ENCODE data around the gene C2orf68.
"Not testable (repeated sequence)": the region's sequence is repeated elsewhere in the genome, so short reads cannot be mapped to it uniquely, and the experiment has no call there.

Gene C2orf68

DNA sequence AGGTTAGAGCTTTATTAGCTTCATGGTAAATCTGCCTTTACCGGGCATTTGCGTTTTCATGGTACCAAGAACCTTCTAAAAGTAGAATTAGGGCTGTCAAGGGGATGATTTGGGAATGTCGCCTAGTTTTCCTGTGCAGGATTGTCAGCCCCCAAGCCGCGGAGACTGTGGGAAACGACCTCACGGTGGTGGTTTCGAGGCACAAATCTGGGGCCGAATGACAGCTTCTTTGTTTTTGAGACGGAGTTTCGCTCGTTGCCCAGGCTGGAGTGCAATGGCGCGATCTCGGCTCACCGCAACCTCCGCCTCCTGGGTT, 3.5 kb upstream of the C2orf68 start:
- Mint-ChIP-seq H3K27ac (peak overlapping the region in 1 of 2 donors; percentile 92), H3K4me3 (no peak overlapping the region), H3K9me3 (no peaks in the 10 kb centered on the region), H3K36me3 (ENCODE audit: insufficient read depth) (peaks cover 51% of the 10 kb centered on the region), H3K27me3 (no peaks in the 10 kb centered on the region), H3K4me1 (ENCODE audit: low read depth in 2 of 2) (peaks cover 13 to 14% of the 10 kb centered on the region in 2 donors)
- ATAC-seq (replicated peaks): no peak
- DNase-seq: no peak

DNA sequence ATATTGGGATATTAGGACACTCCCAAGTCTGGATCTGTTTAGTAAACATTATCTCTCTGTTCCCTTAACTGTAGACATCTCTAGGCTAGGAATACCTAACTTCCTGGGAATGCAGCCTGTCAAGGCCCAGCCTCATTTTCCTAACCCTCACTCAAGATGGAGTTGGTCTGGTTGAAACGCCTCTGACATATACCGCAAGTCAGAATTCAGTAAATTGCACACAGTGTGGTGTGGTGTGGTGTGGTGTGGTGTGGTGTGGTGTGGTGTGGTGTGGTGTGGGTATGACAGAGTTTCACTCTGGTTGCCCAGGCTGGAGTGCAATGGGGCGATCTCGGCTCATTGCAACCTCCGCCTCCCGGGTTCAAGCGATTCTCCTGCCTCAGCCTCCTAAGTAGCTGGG, 2.9 kb upstream of the C2orf68 start:
- not testable (repeated sequence) for ATAC-seq (replicated peaks); DNase-seq; H3K27ac Mint-ChIP-seq; H3K27me3 Mint-ChIP-seq; H3K4me3 Mint-ChIP-seq; H3K9me3 Mint-ChIP-seq
- H3K36me3 Mint-ChIP-seq (ENCODE audit: insufficient read depth): peaks cover 47% of the 10 kb centered on the region
- peaks cover 16 to 18% of the 10 kb centered on the region in 2 donors for H3K4me1 Mint-ChIP-seq (ENCODE audit: low read depth in 2 of 2)

DNA sequence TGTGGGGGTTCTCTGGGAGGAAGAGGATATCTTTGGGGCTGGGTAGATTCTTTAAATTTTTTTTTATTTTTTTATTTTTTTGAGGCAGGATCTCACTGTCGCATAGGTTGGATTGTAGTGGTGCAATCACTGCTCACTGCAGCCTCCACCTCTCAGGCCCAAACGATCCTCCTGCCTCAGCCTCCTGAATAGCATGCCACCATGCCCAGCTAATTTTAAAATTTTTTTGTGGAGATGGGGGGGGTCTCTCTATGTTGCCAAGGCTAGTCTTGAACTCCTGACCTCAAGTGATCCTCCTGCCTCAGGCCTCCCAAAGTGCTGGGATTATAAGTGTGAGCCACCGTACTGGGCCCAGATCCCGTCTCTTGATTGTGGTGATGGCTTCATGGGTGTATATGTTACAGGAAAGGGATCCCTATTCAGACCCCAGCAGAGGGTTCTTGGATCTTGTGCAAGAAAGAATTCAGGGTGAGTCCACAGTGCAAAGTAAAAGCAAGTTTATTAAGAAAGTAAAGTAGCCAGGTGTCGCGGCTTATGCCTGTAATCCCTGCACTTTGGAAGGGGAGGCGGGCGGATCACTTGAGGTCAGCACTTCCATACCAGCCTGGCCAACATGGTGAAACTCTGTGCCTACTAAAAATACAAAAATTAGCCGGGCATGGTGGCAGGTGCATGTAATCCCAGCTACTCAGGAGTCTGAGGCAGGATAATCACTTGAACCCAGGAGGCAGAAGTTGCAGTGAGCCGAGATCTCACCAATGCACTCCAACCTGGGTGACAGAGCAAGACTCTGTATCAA, 2.0 kb upstream of the C2orf68 start:
- Mint-ChIP-seq H3K4me1 (ENCODE audit: low read depth in 2 of 2) (peaks cover 19% of the 10 kb centered on the region in 2 donors), H3K9me3 (no peaks in the 10 kb centered on the region), H3K4me3 (no peak overlapping the region), H3K36me3 (ENCODE audit: insufficient read depth) (peaks cover 47% of the 10 kb centered on the region), H3K27me3 (no peaks in the 10 kb centered on the region), H3K27ac (no peak overlapping the region)
- DNase-seq (no peak), ATAC-seq (replicated peaks) (no peak)

DNA sequence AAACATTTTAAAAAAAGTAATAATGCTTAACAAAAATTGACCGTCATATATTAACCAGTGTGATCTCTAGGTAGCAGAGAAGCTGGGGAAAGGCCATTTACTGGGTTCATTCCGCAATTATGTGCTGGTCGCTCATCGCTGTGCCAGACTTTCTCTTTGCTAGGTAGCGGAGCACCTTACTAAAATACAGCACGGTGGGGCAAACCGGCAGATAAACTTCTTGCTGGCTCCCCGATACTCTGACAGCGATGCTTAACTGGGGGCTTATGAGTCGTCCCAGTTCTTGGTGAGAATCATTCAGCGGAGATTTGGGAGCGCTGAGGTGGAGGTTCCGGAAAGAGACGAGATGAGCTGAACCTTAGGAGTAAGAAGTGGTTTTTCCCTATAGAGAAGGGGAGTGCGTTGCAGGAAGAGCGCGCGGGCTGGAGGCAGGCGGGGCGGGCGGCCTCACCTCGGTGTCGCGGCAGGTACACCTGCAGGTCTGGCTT, 605 bp downstream of the C2orf68 start:
- peak overlapping the region; percentile 79 to 91 for H3K27ac Mint-ChIP-seq
- no peaks in the 10 kb centered on the region for H3K27me3 Mint-ChIP-seq
- ATAC-seq (replicated peaks) (no peak), DNase-seq (no peak)
- H3K4me3 Mint-ChIP-seq: peak overlapping the region; percentile 90 to 97
- H3K9me3 Mint-ChIP-seq: no peaks in the 10 kb centered on the region
- peaks cover 20 to 25% of the 10 kb centered on the region in 2 donors for H3K4me1 Mint-ChIP-seq (ENCODE audit: low read depth in 2 of 2)
- H3K36me3 Mint-ChIP-seq (ENCODE audit: insufficient read depth): peaks cover 41% of the 10 kb centered on the region

DNA sequence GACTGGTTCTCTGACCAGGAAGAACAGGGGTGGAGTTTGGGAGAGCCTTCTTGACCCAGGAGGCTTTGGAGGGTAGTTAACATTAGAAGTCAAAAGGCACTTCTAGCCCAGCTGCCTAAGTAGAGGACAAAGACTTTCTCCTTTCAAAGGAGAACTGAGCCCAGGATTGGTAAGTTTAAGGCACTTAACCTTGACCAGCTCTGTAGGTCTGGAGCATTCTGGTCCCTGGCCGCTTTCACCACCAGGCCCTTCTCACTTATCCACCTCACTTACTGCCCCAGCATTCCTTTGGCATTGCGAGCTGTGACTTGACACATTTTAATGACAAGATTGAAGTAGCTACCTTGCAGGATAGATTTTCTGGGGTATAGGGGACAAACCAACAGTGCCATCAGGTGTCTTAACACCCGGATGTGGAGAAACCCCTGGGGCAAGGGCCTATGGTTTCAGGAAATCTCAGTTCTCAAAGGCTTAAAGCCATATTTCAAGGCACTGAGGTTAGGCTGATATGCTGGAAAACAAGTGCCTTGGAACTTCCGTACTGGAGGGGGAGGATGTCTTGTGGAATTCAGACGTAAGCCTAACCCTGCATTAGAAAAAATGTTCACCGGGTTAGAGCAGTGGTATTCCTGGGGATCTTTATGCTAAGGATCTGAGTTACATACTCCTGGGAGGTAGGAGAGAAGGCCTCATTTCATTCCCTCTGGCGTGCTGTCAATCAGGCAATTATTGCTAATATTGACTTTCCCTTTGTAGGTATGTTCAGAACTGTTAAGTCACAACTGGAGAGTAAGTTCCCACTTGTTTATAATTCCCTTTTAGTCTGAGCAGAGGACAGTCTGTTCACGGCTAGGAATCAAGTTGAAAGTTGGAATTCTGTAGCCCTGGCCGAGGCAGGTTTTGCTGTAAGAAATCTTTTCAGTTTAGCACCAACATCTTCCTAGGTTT, 4.3 kb downstream of the C2orf68 start:
- Mint-ChIP-seq H3K4me1 (ENCODE audit: low read depth in 2 of 2) (peaks cover 26 to 38% of the 10 kb centered on the region in 2 donors), H3K4me3 (no peak overlapping the region), H3K9me3 (no peaks in the 10 kb centered on the region), H3K27me3 (no peaks in the 10 kb centered on the region), H3K36me3 (ENCODE audit: insufficient read depth) (peaks cover 34% of the 10 kb centered on the region), H3K27ac (peak overlapping the region; percentile 20 to 79)
- DNase-seq (no peak), ATAC-seq (replicated peaks) (no peak)

DNA sequence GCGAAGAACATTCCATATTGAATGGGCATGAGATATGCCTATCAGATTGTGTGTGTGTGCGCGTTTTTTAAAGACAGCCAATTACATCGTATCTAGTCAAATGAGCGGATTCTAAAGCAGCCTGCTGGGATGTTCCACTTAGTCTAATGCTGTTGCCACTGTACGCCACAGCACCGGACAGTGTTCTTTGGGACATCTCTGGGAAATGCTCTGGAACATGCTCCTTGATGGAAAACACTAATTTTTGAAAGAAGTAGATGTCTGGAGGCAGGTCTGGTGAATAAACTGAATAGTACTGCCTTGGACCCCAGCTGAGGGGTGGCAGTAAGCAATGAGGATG, 5.8 kb downstream of the C2orf68 start:
- peaks cover 31 to 45% of the 10 kb centered on the region in 2 donors for H3K4me1 Mint-ChIP-seq (ENCODE audit: low read depth in 2 of 2)
- H3K4me3 Mint-ChIP-seq: no peak overlapping the region
- H3K36me3 Mint-ChIP-seq (ENCODE audit: insufficient read depth): peaks cover 31% of the 10 kb centered on the region
- DNase-seq: no peak
- H3K9me3 Mint-ChIP-seq: no peaks in the 10 kb centered on the region
- no peak for ATAC-seq (replicated peaks)
- no peaks in the 10 kb centered on the region for H3K27me3 Mint-ChIP-seq
- no peak overlapping the region for H3K27ac Mint-ChIP-seq

DNA sequence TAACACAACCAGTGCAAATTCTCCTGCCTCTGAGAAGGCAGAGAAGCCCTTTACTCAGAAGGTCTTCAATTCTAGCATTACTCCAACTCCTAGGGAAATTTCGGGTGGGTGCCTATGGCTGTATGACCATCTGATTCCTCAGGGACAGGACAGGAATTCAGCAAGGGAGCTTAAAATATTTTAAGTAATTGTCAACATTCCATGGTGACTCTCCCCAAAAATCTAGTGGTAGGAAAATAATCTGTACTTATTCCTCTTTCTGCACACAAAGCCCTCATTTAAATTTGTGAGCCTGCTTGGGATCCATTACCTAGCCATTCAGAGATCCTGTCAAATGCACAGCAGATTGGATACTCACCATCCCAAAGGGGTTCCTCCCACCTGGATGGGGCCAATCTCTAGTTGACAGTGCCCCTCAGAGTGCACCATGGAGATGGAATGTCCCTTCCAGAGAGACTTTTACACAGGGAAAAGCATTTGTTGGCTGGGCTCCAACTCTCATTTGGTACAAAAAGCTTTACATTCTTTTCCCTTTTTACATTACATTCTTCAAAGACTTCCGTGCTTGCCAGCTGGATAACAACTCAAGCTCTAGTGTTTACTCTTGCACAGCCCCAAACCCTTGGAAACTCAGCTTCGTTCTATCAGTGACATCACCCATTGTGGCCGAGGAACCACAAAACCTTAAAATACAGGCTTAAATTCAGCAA, 6.3 kb downstream of the C2orf68 start:
- no peak overlapping the region for H3K4me3 Mint-ChIP-seq
- peak overlapping the region in 1 of 2 donors; percentile 29 for H3K27ac Mint-ChIP-seq
- H3K9me3 Mint-ChIP-seq: no peaks in the 10 kb centered on the region
- ATAC-seq (replicated peaks) (no peak), DNase-seq (no peak)
- H3K36me3 Mint-ChIP-seq (ENCODE audit: insufficient read depth): peaks cover 28% of the 10 kb centered on the region
- H3K27me3 Mint-ChIP-seq: no peaks in the 10 kb centered on the region
- peaks cover 32 to 47% of the 10 kb centered on the region in 2 donors for H3K4me1 Mint-ChIP-seq (ENCODE audit: low read depth in 2 of 2)

DNA sequence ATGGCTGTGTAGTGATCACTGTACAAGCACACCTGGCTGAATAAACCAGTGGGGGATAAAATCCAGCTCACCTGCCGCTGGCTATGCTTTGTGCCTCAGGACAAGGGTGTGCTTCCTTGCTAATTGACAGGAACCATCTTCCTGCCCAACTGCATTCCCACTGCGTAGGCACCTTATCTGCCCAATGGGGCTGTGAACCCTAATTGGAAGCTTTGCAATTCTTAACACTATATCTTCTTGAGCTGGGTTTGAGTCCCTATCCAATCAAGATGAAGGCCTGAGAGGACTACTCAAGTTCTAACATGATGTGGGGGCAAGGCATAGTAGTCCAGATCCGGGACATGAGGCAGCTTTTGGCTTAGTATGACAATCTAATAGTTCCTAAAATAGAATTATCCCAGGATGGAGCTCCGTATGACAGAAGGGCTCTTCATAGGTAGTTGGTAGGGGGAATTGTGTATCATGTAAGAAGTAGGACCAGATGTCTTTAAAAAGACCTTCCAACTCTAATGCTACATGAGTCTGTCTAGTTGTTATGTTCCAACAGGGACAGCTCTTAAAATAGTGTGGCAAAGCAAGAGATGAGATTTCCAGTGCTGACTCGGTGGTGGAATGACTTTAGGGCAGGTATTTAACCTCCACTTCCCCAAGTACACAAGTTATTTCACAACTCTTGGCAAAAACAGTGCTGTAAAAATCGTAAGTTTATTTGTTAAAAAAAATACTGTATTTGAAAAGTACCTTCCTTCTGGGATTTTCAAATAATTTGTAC, 7.1 kb downstream of the C2orf68 start:
- H3K4me3 Mint-ChIP-seq: no peak overlapping the region
- no peak for DNase-seq
- no peaks in the 10 kb centered on the region for H3K27me3 Mint-ChIP-seq
- H3K36me3 Mint-ChIP-seq (ENCODE audit: insufficient read depth): peaks cover 27% of the 10 kb centered on the region
- no peak overlapping the region for H3K27ac Mint-ChIP-seq
- ATAC-seq (replicated peaks): no peak
- H3K9me3 Mint-ChIP-seq: no peaks in the 10 kb centered on the region
- H3K4me1 Mint-ChIP-seq (ENCODE audit: low read depth in 2 of 2): peaks cover 26 to 42% of the 10 kb centered on the region in 2 donors

DNA sequence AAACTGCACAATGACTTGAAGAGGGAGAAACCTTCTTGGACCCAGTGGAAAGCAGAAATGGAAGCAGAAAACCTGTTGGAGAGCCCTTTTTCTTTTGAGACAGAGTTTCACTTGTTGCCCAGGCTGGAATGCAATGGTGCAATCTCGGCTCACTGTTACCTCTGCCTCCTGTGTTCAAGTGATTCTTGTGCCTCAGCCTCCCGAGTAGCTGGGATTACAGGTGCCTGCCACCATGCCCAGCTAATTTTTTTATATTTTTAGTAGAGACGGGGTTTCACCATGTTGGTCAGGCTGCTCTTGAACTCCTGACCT, 7.8 kb downstream of the C2orf68 start:
- Mint-ChIP-seq H3K4me3 (peak overlapping the region in 1 of 2 donors; percentile 86), H3K36me3 (ENCODE audit: insufficient read depth) (peaks cover 21% of the 10 kb centered on the region), H3K4me1 (ENCODE audit: low read depth in 2 of 2) (peaks cover 25 to 38% of the 10 kb centered on the region in 2 donors)
- not testable (repeated sequence) for H3K9me3 Mint-ChIP-seq; H3K27me3 Mint-ChIP-seq; H3K27ac Mint-ChIP-seq; ATAC-seq (replicated peaks); DNase-seq

DNA sequence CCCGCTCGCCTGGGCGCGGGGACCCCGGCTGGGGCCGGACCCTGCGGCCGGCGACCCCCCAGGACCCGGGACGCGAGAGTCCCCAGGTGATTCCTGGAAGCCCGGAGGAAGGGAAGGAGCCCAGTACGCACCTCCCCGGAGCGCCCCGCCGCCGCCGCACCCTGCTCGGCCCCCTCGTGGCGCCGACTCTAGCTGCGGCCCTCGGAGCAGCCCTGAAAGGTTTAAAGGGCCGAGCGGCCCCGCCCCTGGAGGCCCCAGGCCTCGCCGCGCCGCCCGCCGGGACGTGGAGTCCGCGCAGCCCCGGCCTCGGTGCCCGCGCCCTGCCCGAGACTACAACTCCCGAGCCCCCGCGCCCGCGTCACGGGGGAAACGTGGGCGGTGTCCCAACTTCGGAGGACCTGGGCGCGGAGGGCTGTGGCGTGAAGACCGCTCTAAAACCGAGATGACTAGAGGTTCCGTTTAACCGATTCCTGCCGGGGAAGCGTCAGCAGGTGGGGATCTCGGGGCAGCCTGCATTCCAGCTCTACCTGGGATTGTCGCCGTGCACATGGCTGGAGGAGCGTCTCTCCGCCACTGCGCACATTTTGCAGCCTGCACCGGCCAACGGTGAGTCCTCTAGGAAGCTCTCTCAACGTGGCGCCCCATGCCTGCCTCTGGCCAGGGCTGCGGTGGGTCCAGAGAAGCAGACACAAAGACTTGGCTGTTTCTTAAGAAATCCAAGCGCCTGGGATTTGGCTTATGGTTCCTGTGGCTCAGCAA, 9.2 kb downstream of the C2orf68 start, which contains the start of gene TMEM150A:
Gene TMEM150A, minus strand, starts transcription at position 223 of the 759 bp plus-strand sequence. CDS start 750 bp downstream, outside the sequence.
- ATAC-seq (replicated peaks): peak; percentile 96
- no peaks in the 10 kb centered on the region for H3K9me3 Mint-ChIP-seq
- H3K27ac Mint-ChIP-seq: peak within 1 kb of the TSS; percentile 83 to 91
- peaks cover 16 to 31% of the 10 kb centered on the region in 2 donors for H3K4me1 Mint-ChIP-seq (ENCODE audit: low read depth in 2 of 2)
- H3K36me3 Mint-ChIP-seq (ENCODE audit: insufficient read depth): peaks cover 14% of the 10 kb centered on the region
- no peaks in the 10 kb centered on the region for H3K27me3 Mint-ChIP-seq
- DNase-seq: peak; percentile 78 to 86 (median 83)
- peak within 1 kb of the TSS; percentile 91 to 93 for H3K4me3 Mint-ChIP-seq

DNA sequence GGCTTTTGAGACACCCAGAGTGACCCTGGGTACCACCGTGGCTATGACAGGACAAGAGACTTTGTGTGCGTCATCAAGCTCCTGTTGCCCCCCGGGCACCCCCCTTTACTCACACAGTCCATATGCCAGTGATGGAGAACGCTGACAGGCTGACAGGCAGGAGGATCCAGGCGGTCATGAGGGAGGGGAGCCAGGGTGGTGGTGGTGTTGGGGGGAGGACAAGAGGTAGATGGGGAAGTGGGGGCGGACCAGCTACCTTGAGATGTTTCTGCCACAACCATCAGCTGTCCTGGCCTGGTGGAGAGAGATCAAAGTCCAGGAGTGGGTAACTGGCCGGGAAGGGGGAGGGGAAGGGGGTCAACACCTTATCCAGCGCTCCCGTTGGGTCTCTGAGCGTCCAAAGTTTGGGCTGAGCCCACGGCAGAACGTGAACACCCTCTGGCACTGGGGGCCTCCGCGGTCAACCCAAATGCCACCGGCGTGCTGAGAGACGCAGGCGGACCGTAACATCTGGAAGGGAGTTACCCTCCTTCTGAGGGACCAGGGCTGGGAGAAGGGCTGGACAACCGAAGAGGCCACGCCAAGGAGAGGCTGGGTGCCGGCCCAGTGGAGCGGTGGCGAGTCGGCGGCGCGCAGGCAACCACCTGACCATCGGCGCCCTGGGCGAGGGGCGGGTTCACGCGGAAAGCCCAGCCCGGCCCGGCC, 9.9 kb downstream of the C2orf68 start:
- Mint-ChIP-seq H3K27ac (peak overlapping the region; percentile 83 to 91), H3K27me3 (no peaks in the 10 kb centered on the region), H3K4me1 (ENCODE audit: low read depth in 2 of 2) (peaks cover 19 to 29% of the 10 kb centered on the region in 2 donors)

More for the DNA sequence above, 9.9 kb downstream of the C2orf68 start:
- H3K9me3 Mint-ChIP-seq: no peaks in the 10 kb centered on the region
- ATAC-seq (replicated peaks) (peak; percentile 7), DNase-seq (no peak)
- peak overlapping the region; percentile 87 to 91 for H3K4me3 Mint-ChIP-seq
- H3K36me3 Mint-ChIP-seq (ENCODE audit: insufficient read depth): peaks cover 14% of the 10 kb centered on the region

All from effector memory CD8-positive, alpha-beta T cell (primary cell).